ENCODE results near the gene EHD3.

Gene EHD3

GRCh38 chr2:31237348-31238017 lies 3.5 kb downstream of the EHD3 start:
- no peak for DNase-seq

GRCh38 chr2:31238126-31238905 lies 4.4 kb downstream of the EHD3 start:
- no peak for DNase-seq

DNA sequence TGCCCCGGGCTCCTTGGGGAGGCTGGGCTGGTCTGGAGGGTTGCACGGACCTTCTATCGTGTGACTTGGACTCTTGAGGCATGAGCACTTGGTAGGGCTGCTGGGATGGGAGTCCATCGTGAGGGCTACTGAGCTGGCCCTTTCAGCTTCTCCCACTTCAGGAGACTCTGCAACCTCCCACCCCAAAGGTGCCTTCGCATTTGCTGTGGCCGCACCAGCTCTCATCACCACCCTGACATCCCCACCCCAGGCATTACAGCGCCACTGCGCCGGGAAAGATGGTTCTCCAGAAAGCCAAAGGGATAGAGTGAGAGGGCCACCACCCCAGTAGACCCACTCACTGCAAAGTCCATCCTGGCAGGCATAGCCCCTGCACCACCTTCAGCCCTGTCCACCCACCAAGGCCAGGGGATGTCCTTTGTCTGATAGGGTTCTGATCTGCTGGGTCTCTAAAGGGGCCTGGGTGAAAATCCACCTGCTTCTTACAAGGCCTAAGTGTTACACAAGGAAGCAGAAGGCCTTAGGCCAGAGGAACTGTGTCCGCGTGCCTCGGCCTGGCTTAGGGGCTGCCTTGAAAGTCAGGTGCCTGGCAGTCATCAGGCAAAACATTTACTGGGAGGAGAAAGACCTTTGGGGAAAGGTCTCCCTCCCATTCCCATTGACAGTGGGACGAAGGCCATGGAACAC lies 5.1 kb downstream of the EHD3 start:
- no peak for DNase-seq

- DNase-seq, result no peak
Observed at GRCh38 chr2:31239593-31240177, 5.7 kb downstream of the EHD3 start.

DNA sequence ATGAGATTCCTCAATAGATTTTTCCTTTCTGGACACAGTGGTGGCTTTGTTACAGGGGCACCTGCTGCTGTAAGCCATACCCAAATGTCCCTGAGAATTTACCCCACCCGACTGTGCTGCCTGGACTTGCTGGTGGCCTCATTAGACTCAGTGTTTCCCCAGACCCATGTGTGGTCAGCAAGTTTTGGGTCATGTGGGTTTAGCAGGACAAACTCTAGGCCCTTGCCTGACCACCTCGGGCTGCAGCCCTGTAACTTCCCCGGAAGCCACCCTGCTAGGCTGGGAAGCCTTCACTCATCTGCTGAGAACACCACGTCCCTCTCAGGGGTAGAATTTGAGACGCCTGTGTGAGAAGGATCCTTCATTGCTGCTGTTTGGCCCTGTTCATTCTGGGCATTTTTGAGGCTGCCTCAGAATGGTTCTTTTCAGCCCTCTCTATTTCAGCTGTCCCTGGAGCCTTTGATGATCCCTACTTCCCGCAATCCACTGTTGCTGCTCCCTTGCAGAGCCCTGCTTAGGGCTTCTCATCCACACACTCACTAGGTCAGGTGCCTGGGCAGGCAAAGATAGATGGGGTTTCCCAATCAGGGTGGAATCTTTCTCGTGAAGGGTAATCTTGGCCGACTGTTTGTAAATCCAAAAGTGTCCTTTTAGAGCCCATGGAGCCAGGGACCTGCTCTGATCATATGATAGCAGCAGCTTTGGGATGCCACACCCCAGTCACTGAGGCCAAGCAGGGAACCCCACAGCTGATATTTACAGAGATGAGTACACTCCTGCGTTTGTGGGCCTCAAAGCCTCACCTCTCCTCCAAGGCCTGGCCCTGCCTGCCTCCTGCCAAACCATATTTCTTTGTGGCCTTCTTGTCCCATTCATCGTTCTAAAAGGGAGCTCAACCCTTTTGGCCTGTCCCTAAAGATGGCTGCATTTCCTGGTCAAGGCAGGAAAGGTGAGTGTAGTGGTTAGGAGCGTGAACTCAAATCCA lies 6.7 kb downstream of the EHD3 start:
- no peak for DNase-seq

GRCh38 chr2:31241625-31242270 lies 7.8 kb downstream of the EHD3 start:
- DNase-seq, result no peak

GRCh38 chr2:31243053-31243452 lies 9.1 kb downstream of the EHD3 start:
- no peak for DNase-seq

DNA sequence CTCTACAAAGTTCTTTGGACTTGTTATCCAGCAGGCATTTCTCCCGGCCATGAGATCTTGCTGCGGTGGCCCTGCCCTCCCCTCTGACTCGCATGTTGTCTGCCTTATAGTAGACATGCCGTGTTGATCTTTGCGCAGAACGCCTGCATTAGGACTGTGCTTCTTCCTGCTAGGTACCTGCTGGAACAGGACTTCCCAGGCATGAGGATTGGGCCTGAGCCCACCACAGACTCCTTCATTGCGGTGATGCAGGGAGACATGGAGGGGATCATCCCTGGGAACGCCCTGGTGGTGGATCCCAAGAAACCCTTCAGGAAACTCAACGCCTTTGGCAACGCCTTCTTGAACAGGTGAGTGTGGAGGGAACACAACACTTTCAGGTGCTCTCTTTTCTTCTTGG lies 10.1 kb downstream of the EHD3 start:
- no peak for DNase-seq

DNA sequence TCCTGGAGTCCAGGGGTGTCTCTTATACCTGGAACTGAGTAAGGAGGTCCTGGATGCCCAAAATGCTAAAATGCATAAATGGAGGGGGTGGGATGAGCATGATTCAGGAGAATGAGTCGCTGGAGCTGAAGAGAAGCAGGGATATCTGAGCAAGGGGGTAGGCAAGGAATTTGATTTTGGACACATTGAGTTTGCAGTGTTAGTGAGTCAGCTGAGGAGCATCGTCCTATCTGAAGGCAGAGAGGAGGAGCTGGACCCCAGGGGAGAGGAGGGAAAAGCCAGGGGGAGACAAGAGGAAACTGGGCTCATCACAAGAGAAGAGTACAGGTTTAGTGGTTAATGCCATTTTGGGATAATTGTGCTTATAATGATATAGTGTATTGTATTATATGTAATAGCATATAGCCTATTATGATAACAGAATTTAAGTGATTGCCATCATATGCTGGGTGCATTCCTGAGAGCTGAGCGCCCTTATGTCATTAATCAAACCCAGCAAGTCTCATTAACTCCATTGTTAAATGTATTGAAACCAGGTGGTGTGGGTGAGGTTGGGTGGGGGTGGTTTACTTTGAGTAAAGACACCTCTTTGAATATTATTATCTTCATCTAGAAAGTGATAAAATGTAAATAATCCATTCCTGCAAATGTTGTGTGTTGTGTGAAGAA lies 12.4 kb downstream of the EHD3 start:
- DNase-seq, result no peak

- no peak for DNase-seq
Observed at GRCh38 chr2:31247711-31248110, 13.8 kb downstream of the EHD3 start.

DNA sequence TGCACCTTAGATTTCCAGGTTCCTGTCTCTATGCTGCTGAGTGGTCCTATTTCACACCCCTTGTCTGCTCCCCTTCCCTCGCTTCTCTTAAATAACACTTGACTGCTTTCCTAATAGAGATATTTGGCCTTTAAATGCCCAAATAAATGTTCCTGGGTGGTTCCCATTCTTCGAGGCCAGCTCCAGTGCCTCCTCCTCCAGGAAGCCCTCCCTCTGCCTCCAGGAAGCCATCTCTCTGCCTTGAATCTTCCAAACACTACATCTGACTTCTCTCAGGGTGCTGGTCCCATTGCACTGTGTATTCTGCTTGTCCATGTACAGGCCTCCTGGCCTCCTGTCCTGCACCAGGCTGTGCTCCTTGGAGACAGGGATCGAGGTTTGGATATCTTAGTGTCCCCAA lies 14.2 kb downstream of the EHD3 start:
- no peak for DNase-seq

DNA sequence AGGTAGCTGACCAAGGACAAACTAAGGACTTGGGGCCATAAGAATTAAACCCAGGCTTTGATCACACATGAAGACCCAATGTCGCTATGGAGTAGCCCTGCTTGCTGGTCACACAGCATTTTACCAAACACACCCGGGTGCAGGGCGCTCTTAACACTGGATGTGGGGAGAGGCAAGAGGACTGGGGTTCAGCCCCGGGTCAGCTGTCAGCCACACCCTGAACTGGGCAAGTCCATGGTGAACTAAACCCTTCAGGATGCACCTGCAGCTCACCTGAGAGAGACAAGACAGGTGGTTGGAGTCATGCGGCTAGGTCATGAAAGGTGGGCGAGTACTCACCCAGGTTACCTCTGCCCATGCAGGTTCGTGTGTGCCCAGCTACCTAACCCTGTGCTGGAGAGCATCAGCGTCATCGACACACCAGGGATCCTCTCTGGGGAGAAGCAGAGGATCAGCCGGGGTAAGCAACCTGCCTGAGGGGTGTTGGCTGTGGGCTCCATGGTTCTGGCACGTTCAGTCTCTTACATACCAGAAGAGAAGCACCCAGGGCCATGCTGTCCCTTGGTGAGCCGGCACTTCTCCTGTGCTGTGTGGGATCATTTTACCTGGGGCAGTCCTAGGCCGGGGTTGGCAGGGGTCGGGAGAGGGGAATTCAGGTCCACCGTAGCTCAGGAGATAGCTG lies 15.2 kb downstream of the EHD3 start:
- DNase-seq, result no peak

GRCh38 chr2:31251018-31251417 lies 17.1 kb downstream of the EHD3 start:
- no peak for DNase-seq

DNA sequence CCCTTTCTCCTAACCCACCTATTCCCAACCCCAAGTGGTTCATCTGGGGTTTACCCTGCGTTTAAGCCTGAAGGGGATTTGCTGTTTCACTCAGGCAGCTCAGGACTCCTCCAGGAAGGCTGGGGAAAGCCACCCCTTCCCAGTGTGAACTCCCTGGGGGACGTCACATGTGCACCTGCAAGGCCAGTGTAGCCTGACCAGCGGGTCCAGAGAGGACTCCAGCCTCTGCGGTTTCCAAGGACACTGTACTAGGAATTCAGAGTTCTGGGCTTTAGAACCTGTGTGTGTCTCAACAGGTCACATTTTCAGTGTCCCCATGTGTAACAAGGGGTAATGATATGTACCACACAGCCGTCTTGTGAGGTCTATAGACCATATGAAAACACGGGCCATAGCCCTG lies 17.9 kb downstream of the EHD3 start:
- DNase-seq, result no peak

GRCh38 chr2:31253356-31254131 lies 19.6 kb downstream of the EHD3 start:
- no peak for DNase-seq

- no peak for DNase-seq
Observed at GRCh38 chr2:31254237-31255203, 20.6 kb downstream of the EHD3 start.

GRCh38 chr2:31255911-31256571 lies 22.1 kb downstream of the EHD3 start:
- no peak for DNase-seq

Measured in retina (tissue), 1 donor.